K562 (cell line): Measurements from ENCODE around the gene SH2D4B. TPM values are rescaled to one million over a fixed set of nuclear protein-coding genes. Genes with fewer than 3 reads are reported as not detected.

ENCODE experiments used
- ATAC-seq: fragments of 200-7000 bp; cut with Tn5 transposase; 3 replicates; pipeline ENCODE4 v1.9.1; 2020; ENCODE audit warnings: moderate library complexity
- BruUV-seq: library from RNA; stranded (reverse); fragments of 400-500 nt; replicated peaks from 2 replicates; lab custom pipeline; 2021; lab: Mats Ljungman, UMichigan
- CTCF ChIA-PET: fragments of 300-600 bp; formaldehyde crosslinking; extraction: SDS; loops from one replicate; lab custom pipeline; 2021; ENCODE audit warnings: low intra/inter-chr PET ratio; lab: Yijun Ruan, JAX
- POLR2A ChIA-PET: fragments of 300-600, 350-650 bp; sonication (Branson Sonifier 250); formaldehyde crosslinking; extraction: SDS; loops from one replicate; lab custom pipeline; 2021; ENCODE audit warnings: antibody characterized with exemption, inconsistent platforms; lab: Yijun Ruan, JAX
- DNase-seq, 4 experiments: peaks; one replicate each; pipeline versions ENCODE4 v3.0.0 to v3.0.0-alpha.2; 2011 to 2018; ENCODE audit warnings: low spot score in 3 of 4, mixed read lengths in 3 of 4; ENCODE audit errors: extremely low read depth in 1 of 4
- FAIRE-seq: peaks from 2 replicates; lab custom pipeline; 2011; peaks lifted over from hg19 to GRCh38; lab: Jason Lieb, UNC
- H2AFZ ChIP-seq: 2 replicates; pipeline ENCODE4 v1.6.0; 2011; ENCODE audit warnings: low read depth, low read length, control low read depth, inconsistent platforms
- H3K27ac ChIP-seq: fragments of 200-600 bp; 3 replicates; pipeline ENCODE4 v1.8.0; 2011; ENCODE audit warnings: low read depth, mild to moderate bottlenecking, control low read depth, inconsistent platforms, low read length, moderate library complexity, mixed read lengths; ENCODE audit errors: extremely low read depth
- H3K27me3 ChIP-seq, 2 experiments: fragments of 300-600 bp in 1 of 2; 2 replicates in 1 of 2; 3 replicates in 1 of 2; pipeline versions ENCODE4 v1.6.0 to v1.8.0; 2011; ENCODE audit warnings: inconsistent platforms in 2 of 2, low read length in 2 of 2, mild to moderate bottlenecking in 1 of 2, mixed read lengths in 1 of 2, moderate library complexity in 1 of 2; ENCODE audit not compliant: control insufficient read depth in 2 of 2, insufficient read depth in 2 of 2
- H3K36me3 ChIP-seq: fragments of 300-600 bp; 3 replicates; pipeline ENCODE4 v1.8.0; 2011; ENCODE audit warnings: mild to moderate bottlenecking, low read length, inconsistent platforms; ENCODE audit not compliant: control insufficient read depth, insufficient read depth
- H3K4me1 ChIP-seq, 2 experiments: fragments of 200-600 bp in 1 of 2; replicated peaks in 1 of 2; 2 replicates in 1 of 2; 3 replicates in 1 of 2; pipeline versions ENCODE4 v1.5.1 to v1.8.0; 2011; ENCODE audit warnings: inconsistent platforms in 2 of 2, low read length in 2 of 2, mild to moderate bottlenecking in 1 of 2, mixed read lengths in 1 of 2, moderate library complexity in 1 of 2; ENCODE audit not compliant: control insufficient read depth in 2 of 2, insufficient read depth in 2 of 2
- H3K4me2 ChIP-seq: 2 replicates; pipeline ENCODE4 v1.6.1; 2011; ENCODE audit warnings: low read length, control low read depth, inconsistent platforms, mixed read lengths; ENCODE audit not compliant: insufficient read depth
- H3K4me3 ChIP-seq: fragments of 200-600 bp; sonication (generic), shearing (Covaris generic); 2 replicates; pipeline ENCODE4 v1.5.1; 2016; ENCODE audit warnings: control low read depth, inconsistent platforms
- H3K79me2 ChIP-seq: fragments of 200-600 bp; 3 replicates; pipeline ENCODE4 v1.8.0; 2011; ENCODE audit warnings: low read length, inconsistent platforms; ENCODE audit not compliant: control insufficient read depth, insufficient read depth
- H3K9ac ChIP-seq, 2 experiments: 2 replicates each; pipeline versions ENCODE4 v1.6.0 to v1.6.1; 2011; ENCODE audit warnings: low read depth in 2 of 2, low read length in 2 of 2, control low read depth in 1 of 2, inconsistent platforms in 1 of 2, mild to moderate bottlenecking in 1 of 2, mixed read lengths in 1 of 2; ENCODE audit not compliant: insufficient read depth in 1 of 2
- H3K9me1 ChIP-seq: one replicate; pipeline ENCODE4 v1.6.0; 2011; ENCODE audit warnings: inconsistent platforms, mild to moderate bottlenecking, low read length, moderate library complexity; ENCODE audit not compliant: control insufficient read depth, insufficient read depth
- H3K9me3 ChIP-seq: replicated peaks from 2 replicates; pipeline ENCODE4 v1.5.1; 2011; ENCODE audit warnings: low read depth, low read length, inconsistent platforms; ENCODE audit not compliant: control insufficient read depth, insufficient read depth
- H4K20me1 ChIP-seq: replicated peaks from 2 replicates; pipeline ENCODE4 v1.6.1; 2011; ENCODE audit warnings: low read length, inconsistent platforms, mixed read lengths; ENCODE audit not compliant: control insufficient read depth, insufficient read depth
- C11orf30 ChIP-seq: fragments of 450-650 bp; IDR thresholded peaks from 2 replicates; pipeline ENCODE4 v1.6.1; 2016; ENCODE audit warnings: low read depth, mild to moderate bottlenecking
- POLR2A ChIP-seq: fragments of 450-650 bp; conservative IDR thresholded peaks from 2 replicates; pipeline ENCODE4 v1.6.1; 2016
- POLR2G ChIP-seq: fragments of 200-400 bp; formaldehyde crosslinking; IDR thresholded peaks from 2 replicates; pipeline ENCODE4 v1.6.1; 2017; ENCODE audit warnings: low read depth, mild to moderate bottlenecking, antibody characterized with exemption, low read length, moderate library complexity
- RBM22 ChIP-seq: fragments of 200-400 bp; formaldehyde crosslinking; IDR thresholded peaks from 2 replicates; pipeline ENCODE4 v1.6.1; 2018; ENCODE audit warnings: low read length, low read depth; ENCODE audit not compliant: poor library complexity, severe bottlenecking
- ZNF134 ChIP-seq: fragments of 250-450 bp; sonication (Bioruptor Pico); conservative IDR thresholded peaks from 2 replicates; pipeline ENCODE4 v1.4.0; 2020
- ZNF212 ChIP-seq: fragments of 450-650 bp; formaldehyde crosslinking; IDR thresholded peaks from 2 replicates; pipeline ENCODE4 v1.4.0; 2020; ENCODE audit warnings: mild to moderate bottlenecking
- WGBS: fragments of 100-300 bp; shearing (Covaris generic); methylation state at CpG from one replicate; pipeline ENCODE4 v1.1.6; 2016; ENCODE audit warnings: low coverage, mixed read lengths; ENCODE audit not compliant: insufficient coverage; ENCODE audit errors: missing lambda C conversion rate; 5-methylcytosine and 5-hydroxymethylcytosine counted together
- in situ Hi-C: fragments of 300-500 bp; cut with MboI; formaldehyde crosslinking; loops from 4 replicates; pipeline ENCODE4 v1.15.0; 2018; ENCODE audit warnings: inconsistent platforms, mixed read lengths
- intact Hi-C: fragments of 100-400 bp; cut with micrococcal nuclease; formaldehyde crosslinking; loops from 2 replicates; pipeline ENCODE4 v1.14.2; 2022
- polyA plus RNA-seq, 8 experiments: library from polyadenylated mRNA; depleted of rRNA in 4 of 8; stranded (reverse) in 5 of 8; unstranded in 3 of 8; fragments of >200 nt; fragmentation: Nextera tagmentation in 2 of 8; fragmentation: Illumina TruSeq in 1 of 8; extraction: Ambion mirVana in 2 of 8; extraction: Trizol in 1 of 8; gene quantifications; 2 replicates each; pipeline versions ENCODE4 v1.2.1 to v1.2.3, GENCODE V29; 2011 to 2014; ENCODE audit warnings: inconsistent platforms in 1 of 8, missing spikeins in 1 of 8
- total RNA-seq, 7 experiments: library from RNA; depleted of rRNA in 6 of 7; stranded (reverse); fragments of >200 nt in 6 of 7; fragmentation: Illumina TruSeq in 2 of 7; extraction: Trizol in 2 of 7; gene quantifications; 2 replicates each; pipeline versions ENCODE4 v1.2.1 to v1.2.3, GENCODE V29; 2011 to 2021; ENCODE audit warnings: low replicate concordance in 1 of 7
- TF ChIP-seq, protein P1 (sequence below): sonication (generic); formaldehyde crosslinking; IDR thresholded peaks from 2 replicates; pipeline ENCODE4 v1.8.0; 2022; ENCODE audit warnings: mild to moderate bottlenecking, missing genetic modification reagents
- TF ChIP-seq, protein P2 (sequence below): sonication (generic); formaldehyde crosslinking; IDR thresholded peaks from 2 replicates; pipeline ENCODE4 v1.8.1; 2023; ENCODE audit warnings: mild to moderate bottlenecking, missing genetic modification reagents

Gene SH2D4B
- total and polyA plus RNA-seq, 9 of the 15 experiments (the other 6 are each of a cell fraction or from before 2014, with no cell fraction given), result 0.03 to 0.14 (median 0.04) TPM; not detected in 4

DNA sequence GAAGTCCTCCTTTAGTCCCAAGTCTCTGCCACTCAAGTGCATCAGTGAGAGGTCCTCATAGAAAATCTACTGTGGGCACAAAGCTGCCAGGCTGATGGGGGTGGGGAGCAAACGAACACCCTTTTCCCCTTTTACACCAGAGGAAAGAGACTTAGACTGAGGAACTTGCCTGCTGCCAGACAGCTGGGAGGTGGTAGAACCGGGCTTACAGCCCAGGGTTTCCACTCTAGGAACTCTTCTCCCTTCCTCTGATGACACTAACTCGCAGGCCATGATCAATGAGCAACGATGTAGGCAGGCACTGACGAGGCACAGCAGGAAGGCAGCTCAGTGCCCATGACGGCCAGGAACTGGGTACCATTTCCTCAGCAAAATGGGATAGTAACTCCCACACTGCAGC lies 11.0 kb upstream of the SH2D4B start:
- CTCF ChIA-PET, result no interaction called here
- FAIRE-seq, result no peak
- no peak overlapping the region for H3K27ac ChIP-seq
- H3K9me1 ChIP-seq, result peaks cover 5% of the 10 kb centered on the region
- DNase-seq, result no peak
- in situ Hi-C loops, result no loop called here
- intact Hi-C loops, result no loop called here
- peaks cover 0 to 5% of the 10 kb centered on the region in 2 experiments; a peak in 2 of 5 replicates for H3K4me1 ChIP-seq
- H3K9ac ChIP-seq, result no peak overlapping the region
- no peak overlapping the region for H2AFZ ChIP-seq
- ATAC-seq, result no peak
- no TSS peak for BruUV-seq
- H3K4me2 ChIP-seq, result no peak overlapping the region
- POLR2A ChIA-PET, result interaction anchor here (1.6 kb wide), 1 partner anchor 11 kb away, joined by 5 read pairs; the partner anchor contains the start of gene SH2D4B
- peaks cover 14 to 17% of the 10 kb centered on the region in 2 experiments; a peak in 4 of 5 replicates for H3K27me3 ChIP-seq
- 2% methylated on average over 6 of the region's 6 CpGs for WGBS
- TF ChIP-seq POLR2G (no peak), POLR2A (no peak)
- H3K79me2 ChIP-seq, result no peaks in the 10 kb centered on the region
- no peaks in the 10 kb centered on the region for H3K9me3 ChIP-seq
- no peaks in the 10 kb centered on the region for H3K36me3 ChIP-seq
- no peak overlapping the region for H3K4me3 ChIP-seq
- no peaks in the 10 kb centered on the region for H4K20me1 ChIP-seq

DNA sequence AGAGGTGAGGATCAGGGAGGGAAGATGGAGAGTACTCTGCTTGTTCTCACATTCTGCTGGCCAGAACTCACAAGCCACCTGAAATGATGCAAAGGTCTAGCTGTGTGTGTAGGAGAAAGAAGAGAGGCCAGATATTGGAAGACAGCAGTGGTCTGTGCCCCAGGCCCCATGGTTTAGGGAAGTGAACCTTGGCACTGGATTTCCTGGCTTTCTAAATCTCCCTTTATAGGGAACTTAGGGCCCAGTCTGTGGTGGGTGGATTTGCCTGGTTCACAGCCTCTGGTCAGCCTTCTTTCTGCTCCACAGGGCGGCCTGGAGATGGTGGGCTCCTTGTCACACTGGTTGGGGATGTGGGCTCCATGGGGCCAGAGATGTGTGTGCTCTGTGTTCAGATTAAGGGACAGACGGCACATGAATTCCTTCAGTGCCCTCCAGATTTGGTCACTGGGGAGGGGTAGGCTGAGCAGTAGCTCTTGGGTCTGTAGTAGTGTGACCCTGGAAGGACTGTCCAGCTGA lies 9.5 kb upstream of the SH2D4B start:
- DNase-seq (no peak), FAIRE-seq (no peak), ATAC-seq (no peak)
- in situ Hi-C loops (no loop called here), intact Hi-C loops (no loop called here)
- Histone ChIP-seq H4K20me1 (no peaks in the 10 kb centered on the region), H3K9me1 (peaks cover 5% of the 10 kb centered on the region), H3K36me3 (no peaks in the 10 kb centered on the region), H3K79me2 (no peaks in the 10 kb centered on the region), H3K4me3 (no peak overlapping the region), H3K9me3 (no peaks in the 10 kb centered on the region), H3K27ac (no peak overlapping the region), H3K4me1 (peaks cover 0 to 5% of the 10 kb centered on the region in 2 experiments; a peak in 1 of 5 replicates), H2AFZ (no peak overlapping the region), H3K27me3 (peaks cover 17% of the 10 kb centered on the region in 2 experiments; a peak in 4 of 5 replicates), H3K9ac (no peak overlapping the region), H3K4me2 (no peak overlapping the region)
- ChIA-PET POLR2A (interaction anchor here (0.7 kb wide), 2 partner anchors 14 to 264 kb away, joined by 3 to 4 read pairs; no protein-coding TSS in a partner anchor), CTCF (no interaction called here)
- BruUV-seq, result no TSS peak
- WGBS, result 18% methylated on average over 2 of the region's 2 CpGs
- no peak for TF ChIP-seq ZNF212 (CRISPR knock-in tag)
- TF ChIP-seq RBM22, result no peak
- TF ChIP-seq, protein P1, sequence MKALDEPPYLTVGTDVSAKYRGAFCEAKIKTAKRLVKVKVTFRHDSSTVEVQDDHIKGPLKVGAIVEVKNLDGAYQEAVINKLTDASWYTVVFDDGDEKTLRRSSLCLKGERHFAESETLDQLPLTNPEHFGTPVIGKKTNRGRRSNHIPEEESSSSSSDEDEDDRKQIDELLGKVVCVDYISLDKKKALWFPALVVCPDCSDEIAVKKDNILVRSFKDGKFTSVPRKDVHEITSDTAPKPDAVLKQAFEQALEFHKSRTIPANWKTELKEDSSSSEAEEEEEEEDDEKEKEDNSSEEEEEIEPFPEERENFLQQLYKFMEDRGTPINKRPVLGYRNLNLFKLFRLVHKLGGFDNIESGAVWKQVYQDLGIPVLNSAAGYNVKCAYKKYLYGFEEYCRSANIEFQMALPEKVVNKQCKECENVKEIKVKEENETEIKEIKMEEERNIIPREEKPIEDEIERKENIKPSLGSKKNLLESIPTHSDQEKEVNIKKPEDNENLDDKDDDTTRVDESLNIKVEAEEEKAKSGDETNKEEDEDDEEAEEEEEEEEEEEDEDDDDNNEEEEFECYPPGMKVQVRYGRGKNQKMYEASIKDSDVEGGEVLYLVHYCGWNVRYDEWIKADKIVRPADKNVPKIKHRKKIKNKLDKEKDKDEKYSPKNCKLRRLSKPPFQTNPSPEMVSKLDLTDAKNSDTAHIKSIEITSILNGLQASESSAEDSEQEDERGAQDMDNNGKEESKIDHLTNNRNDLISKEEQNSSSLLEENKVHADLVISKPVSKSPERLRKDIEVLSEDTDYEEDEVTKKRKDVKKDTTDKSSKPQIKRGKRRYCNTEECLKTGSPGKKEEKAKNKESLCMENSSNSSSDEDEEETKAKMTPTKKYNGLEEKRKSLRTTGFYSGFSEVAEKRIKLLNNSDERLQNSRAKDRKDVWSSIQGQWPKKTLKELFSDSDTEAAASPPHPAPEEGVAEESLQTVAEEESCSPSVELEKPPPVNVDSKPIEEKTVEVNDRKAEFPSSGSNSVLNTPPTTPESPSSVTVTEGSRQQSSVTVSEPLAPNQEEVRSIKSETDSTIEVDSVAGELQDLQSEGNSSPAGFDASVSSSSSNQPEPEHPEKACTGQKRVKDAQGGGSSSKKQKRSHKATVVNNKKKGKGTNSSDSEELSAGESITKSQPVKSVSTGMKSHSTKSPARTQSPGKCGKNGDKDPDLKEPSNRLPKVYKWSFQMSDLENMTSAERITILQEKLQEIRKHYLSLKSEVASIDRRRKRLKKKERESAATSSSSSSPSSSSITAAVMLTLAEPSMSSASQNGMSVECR, result no peak
- TF ChIP-seq ZNF134, result no peak
- no peak for TF ChIP-seq C11orf30
- TF ChIP-seq, protein P2, sequence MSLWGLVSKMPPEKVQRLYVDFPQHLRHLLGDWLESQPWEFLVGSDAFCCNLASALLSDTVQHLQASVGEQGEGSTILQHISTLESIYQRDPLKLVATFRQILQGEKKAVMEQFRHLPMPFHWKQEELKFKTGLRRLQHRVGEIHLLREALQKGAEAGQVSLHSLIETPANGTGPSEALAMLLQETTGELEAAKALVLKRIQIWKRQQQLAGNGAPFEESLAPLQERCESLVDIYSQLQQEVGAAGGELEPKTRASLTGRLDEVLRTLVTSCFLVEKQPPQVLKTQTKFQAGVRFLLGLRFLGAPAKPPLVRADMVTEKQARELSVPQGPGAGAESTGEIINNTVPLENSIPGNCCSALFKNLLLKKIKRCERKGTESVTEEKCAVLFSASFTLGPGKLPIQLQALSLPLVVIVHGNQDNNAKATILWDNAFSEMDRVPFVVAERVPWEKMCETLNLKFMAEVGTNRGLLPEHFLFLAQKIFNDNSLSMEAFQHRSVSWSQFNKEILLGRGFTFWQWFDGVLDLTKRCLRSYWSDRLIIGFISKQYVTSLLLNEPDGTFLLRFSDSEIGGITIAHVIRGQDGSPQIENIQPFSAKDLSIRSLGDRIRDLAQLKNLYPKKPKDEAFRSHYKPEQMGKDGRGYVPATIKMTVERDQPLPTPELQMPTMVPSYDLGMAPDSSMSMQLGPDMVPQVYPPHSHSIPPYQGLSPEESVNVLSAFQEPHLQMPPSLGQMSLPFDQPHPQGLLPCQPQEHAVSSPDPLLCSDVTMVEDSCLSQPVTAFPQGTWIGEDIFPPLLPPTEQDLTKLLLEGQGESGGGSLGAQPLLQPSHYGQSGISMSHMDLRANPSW (CRISPR knock-in tag), result no peak
